NCI-H748 treated with DMSO at 0.1 percent for 48 hours (cell line): ENCODE measurements around the gene APLP1.

Experiments used
- DNase-seq: peaks from one replicate; lab custom pipeline; 2025; lab: John Stamatoyannopoulos, UW

APLP1 gene

GRCh38 chr19:35852029-35852780 is 16.2 kb upstream of the APLP1 start, which contains the start of gene NPHS1:
Gene NPHS1 (minus strand): TSS chr19:35852504. CDS start chr19:35851837, 667 bp downstream.
- no peak for DNase-seq

- DNase-seq: no peak
Measured at GRCh38 chr19:35853038-35853756, 15.2 kb upstream of the APLP1 start.

GRCh38 chr19:35856546-35857149 is 11.7 kb upstream of the APLP1 start, which contains the start of gene KIRREL2:
Gene KIRREL2 (plus strand): TSS chr19:35856911. CDS start chr19:35857120, 209 bp downstream.
- DNase-seq: no peak

- DNase-seq: no peak
Measured at GRCh38 chr19:35858311-35858710, 10.1 kb upstream of the APLP1 start.

- no peak for DNase-seq
Measured at GRCh38 chr19:35859414-35859813, 9.0 kb upstream of the APLP1 start.

GRCh38 chr19:35860436-35860817 is 7.9 kb upstream of the APLP1 start:
- no peak for DNase-seq

- DNase-seq: no peak
Measured at GRCh38 chr19:35860818-35861639, 7.3 kb upstream of the APLP1 start.

GRCh38 chr19:35861640-35862160 is 6.7 kb upstream of the APLP1 start:
- no peak for DNase-seq

GRCh38 chr19:35862528-35862927 is 5.8 kb upstream of the APLP1 start:
- no peak for DNase-seq

GRCh38 chr19:35863018-35863417 is 5.4 kb upstream of the APLP1 start:
- DNase-seq: no peak

- DNase-seq: no peak
Measured at GRCh38 chr19:35868823-35869326, 501 bp downstream of the APLP1 start.

- DNase-seq: peak; percentile 99
Measured at GRCh38 chr19:35869327-35870123, 1.2 kb downstream of the APLP1 start.

GRCh38 chr19:35870124-35870736 is 1.9 kb downstream of the APLP1 start:
- DNase-seq: peak; percentile 77

GRCh38 chr19:35870798-35871197 is 2.4 kb downstream of the APLP1 start:
- no peak for DNase-seq

- no peak for DNase-seq
Measured at GRCh38 chr19:35871611-35872010, 3.2 kb downstream of the APLP1 start.

- no peak for DNase-seq
Measured at GRCh38 chr19:35872180-35872579, 3.8 kb downstream of the APLP1 start.

- no peak for DNase-seq
Measured at GRCh38 chr19:35874392-35874930, 6.1 kb downstream of the APLP1 start.

- no peak for DNase-seq
Measured at GRCh38 chr19:35879068-35879467, 10.7 kb downstream of the APLP1 start.

GRCh38 chr19:35879770-35880317 is 11.5 kb downstream of the APLP1 start:
- peak; percentile 56 for DNase-seq
